CD14-positive monocyte (primary cell): ENCODE measurements around the gene NEMP1. TPM values are rescaled to one million over a fixed set of nuclear protein-coding genes. Genes with fewer than 3 reads are reported as not detected.

ENCODE experiments used
- DNase-seq, 3 donors: peaks; one replicate each; pipeline ENCODE4 v3.0.0-alpha.2; 2011 to 2022
- H2AFZ ChIP-seq: 2 replicates; pipeline ENCODE4 v1.6.0; 2012; ENCODE audit warnings: mild to moderate bottlenecking, low read depth, low read length, inconsistent platforms; ENCODE audit not compliant: insufficient read depth, poor library complexity, severe bottlenecking
- H3K27ac ChIP-seq, 2 donors: 1 replicate in 1 of 2; 2 replicates in 1 of 2; pipeline ENCODE4 v1.5.1; 2012 to 2013; ENCODE audit warnings: low read length in 2 of 2, control low read depth in 1 of 2, inconsistent platforms in 1 of 2, low read depth in 1 of 2, mild to moderate bottlenecking in 1 of 2
- H3K27me3 ChIP-seq, 2 donors: one replicate each; pipeline versions ENCODE4 v1.6.0 to v1.6.1; 2011 to 2013; ENCODE audit warnings: low read length in 2 of 2; ENCODE audit not compliant: control insufficient read depth in 2 of 2, insufficient read depth in 2 of 2
- H3K36me3 ChIP-seq, 2 donors: replicated peaks in 1 of 2; 1 replicate in 1 of 2; 2 replicates in 1 of 2; pipeline versions ENCODE4 v1.5.1 to v1.6.1; 2012 to 2013; ENCODE audit warnings: low read length in 2 of 2, control low read depth in 1 of 2, inconsistent platforms in 1 of 2, mild to moderate bottlenecking in 1 of 2; ENCODE audit not compliant: insufficient read depth in 2 of 2, control insufficient read depth in 1 of 2
- H3K4me1 ChIP-seq, 2 donors: 1 replicate in 1 of 2; 2 replicates in 1 of 2; pipeline versions ENCODE4 v1.5.1 to v1.6.1; 2012 to 2013; ENCODE audit warnings: low read length in 2 of 2, control low read depth in 1 of 2, inconsistent platforms in 1 of 2, mild to moderate bottlenecking in 1 of 2, moderate library complexity in 1 of 2; ENCODE audit not compliant: insufficient read depth in 2 of 2, control insufficient read depth in 1 of 2
- H3K4me2 ChIP-seq: replicated peaks from 2 replicates; pipeline ENCODE3; 2012; ENCODE audit warnings: low read length, moderate library complexity, mild to moderate bottlenecking; ENCODE audit not compliant: poor library complexity, severe bottlenecking; ENCODE audit errors: extremely low read depth
- H3K4me3 ChIP-seq, 3 experiments: fragments of 200-600 bp in 1 of 3; sonication (generic) in 1 of 3; replicated peaks in 1 of 3; 1 replicate in 2 of 3; 2 replicates in 1 of 3; pipeline ENCODE4 v1.5.1; 2011 to 2013; ENCODE audit warnings: low read length in 3 of 3, mild to moderate bottlenecking in 3 of 3, control low read depth in 2 of 3, low read depth in 2 of 3, inconsistent platforms in 1 of 3, moderate library complexity in 1 of 3
- H3K79me2 ChIP-seq: 2 replicates; pipeline ENCODE4 v1.6.0; 2012; ENCODE audit warnings: mild to moderate bottlenecking, control low read depth, inconsistent platforms, low read length, moderate library complexity; ENCODE audit not compliant: insufficient read depth
- H3K9ac ChIP-seq: 2 replicates; pipeline ENCODE4 v1.6.0; 2017; ENCODE audit warnings: low read length, mild to moderate bottlenecking; ENCODE audit not compliant: insufficient read depth, poor library complexity, severe bottlenecking
- H3K9me3 ChIP-seq, 2 donors: replicated peaks in 1 of 2; 1 replicate in 1 of 2; 2 replicates in 1 of 2; pipeline versions ENCODE4 v1.5.1 to v1.6.1; 2012 to 2013; ENCODE audit warnings: low read length in 2 of 2, control low read depth in 1 of 2; ENCODE audit not compliant: control insufficient read depth in 1 of 2, insufficient read depth in 1 of 2
- H4K20me1 ChIP-seq: 2 replicates; pipeline ENCODE4 v1.6.0; 2012; ENCODE audit warnings: mild to moderate bottlenecking, low read length, control low read depth, moderate library complexity; ENCODE audit not compliant: insufficient read depth
- H3K27ac Mint-ChIP-seq, 7 donors: one replicate each; pipeline ENCODE4 v1.8.0; 2020; ENCODE audit warnings: mild to moderate bottlenecking in 7 of 7, mixed read lengths in 7 of 7, moderate library complexity in 6 of 7, inconsistent platforms in 2 of 7
- H3K27me3 Mint-ChIP-seq, 3 donors: one replicate each; pipeline ENCODE4 v1.8.0; 2021 to 2022; ENCODE audit warnings: low read depth in 3 of 3, mild to moderate bottlenecking in 3 of 3, mixed read lengths in 3 of 3, moderate library complexity in 3 of 3, inconsistent platforms in 1 of 3
- H3K36me3 Mint-ChIP-seq, 2 donors: one replicate each; pipeline ENCODE4 v1.8.0; 2020; ENCODE audit warnings: mixed read lengths in 2 of 2, inconsistent platforms in 1 of 2, mild to moderate bottlenecking in 1 of 2
- H3K4me1 Mint-ChIP-seq: one replicate; pipeline ENCODE4 v1.8.0; 2020; ENCODE audit warnings: mild to moderate bottlenecking, mixed read lengths
- H3K4me3 Mint-ChIP-seq, 2 donors: one replicate each; pipeline ENCODE4 v1.8.0; 2020; ENCODE audit warnings: mild to moderate bottlenecking in 2 of 2, mixed read lengths in 2 of 2, moderate library complexity in 1 of 2
- H3K9me3 Mint-ChIP-seq, 7 donors: one replicate each; pipeline ENCODE4 v1.8.0; 2020 to 2022; ENCODE audit warnings: mixed read lengths in 7 of 7, mild to moderate bottlenecking in 6 of 7, moderate library complexity in 6 of 7, inconsistent platforms in 2 of 7
- CTCF ChIP-seq: fragments of 200-600 bp; IDR thresholded peaks from one replicate; pipeline ENCODE4 v1.8.0; 2022; ENCODE audit warnings: antibody characterized with exemption, mild to moderate bottlenecking
- WGBS: methylation state at CpG from one replicate; pipeline ENCODE4 v1.1.5; 2013; ENCODE audit warnings: missing lambda C conversion rate; ENCODE audit not compliant: insufficient coverage; 5-methylcytosine and 5-hydroxymethylcytosine counted together
- intact Hi-C, 2 donors: fragments of 100-400 bp; cut with micrococcal nuclease; formaldehyde crosslinking; loops; one replicate each; pipeline versions ENCODE4 v1.15.0 to v1.15.1; 2023
- polyA plus RNA-seq, 3 donors: library from polyadenylated mRNA; depleted of rRNA in 1 of 3; unstranded in 2 of 3; stranded (reverse) in 1 of 3; fragments of 300-500 nt in 2 of 3; fragments of >200 nt in 1 of 3; fragmentation: Illumina TruSeq in 2 of 3; gene quantifications; 1 replicate in 2 of 3; 2 replicates in 1 of 3; pipeline ENCODE4 v1.2.3, GENCODE V29; 2012 to 2021

NEMP1 gene
- polyA plus RNA-seq, 3 donors: 1.9 to 4.6 (median 2.2) TPM

- Histone ChIP-seq H3K27ac (no peak overlapping the region), H3K4me1 (peaks cover 60 to 71% of the 10 kb centered on the region in 2 donors), H3K36me3 (peaks cover 12 to 17% of the 10 kb centered on the region in 2 donors), H3K9ac (no peak overlapping the region), H3K4me3 (peak overlapping the region in 1 of 3 experiments; percentile 16), H2AFZ (no peak overlapping the region), H3K27me3 (no peaks in the 10 kb centered on the region), H3K79me2 (no peaks in the 10 kb centered on the region), H3K9me3 (no peaks in the 10 kb centered on the region), H3K4me2 (peak overlapping the region; percentile 38), H4K20me1 (peaks cover 51% of the 10 kb centered on the region)
- TF ChIP-seq CTCF: no peak
- DNase-seq: no peak
- peak overlapping the region in 1 of 7 donors; percentile 13 for H3K27ac Mint-ChIP-seq
- H3K36me3 Mint-ChIP-seq: peaks cover 23 to 26% of the 10 kb centered on the region in 2 donors
- H3K4me3 Mint-ChIP-seq: peak overlapping the region; percentile 46 to 90
- WGBS: 100% methylated on average over 2 of the region's 6 CpGs
- intact Hi-C loops: no loop called here
- peaks cover 59% of the 10 kb centered on the region for H3K4me1 Mint-ChIP-seq
- peaks cover 0 to 12% (median 10%) of the 10 kb centered on the region in 3 donors for H3K27me3 Mint-ChIP-seq
- no peaks in the 10 kb centered on the region for H3K9me3 Mint-ChIP-seq
Measured at GRCh38 chr12:57090490-57090889, 11.9 kb upstream of the NEMP1 start.

DNA sequence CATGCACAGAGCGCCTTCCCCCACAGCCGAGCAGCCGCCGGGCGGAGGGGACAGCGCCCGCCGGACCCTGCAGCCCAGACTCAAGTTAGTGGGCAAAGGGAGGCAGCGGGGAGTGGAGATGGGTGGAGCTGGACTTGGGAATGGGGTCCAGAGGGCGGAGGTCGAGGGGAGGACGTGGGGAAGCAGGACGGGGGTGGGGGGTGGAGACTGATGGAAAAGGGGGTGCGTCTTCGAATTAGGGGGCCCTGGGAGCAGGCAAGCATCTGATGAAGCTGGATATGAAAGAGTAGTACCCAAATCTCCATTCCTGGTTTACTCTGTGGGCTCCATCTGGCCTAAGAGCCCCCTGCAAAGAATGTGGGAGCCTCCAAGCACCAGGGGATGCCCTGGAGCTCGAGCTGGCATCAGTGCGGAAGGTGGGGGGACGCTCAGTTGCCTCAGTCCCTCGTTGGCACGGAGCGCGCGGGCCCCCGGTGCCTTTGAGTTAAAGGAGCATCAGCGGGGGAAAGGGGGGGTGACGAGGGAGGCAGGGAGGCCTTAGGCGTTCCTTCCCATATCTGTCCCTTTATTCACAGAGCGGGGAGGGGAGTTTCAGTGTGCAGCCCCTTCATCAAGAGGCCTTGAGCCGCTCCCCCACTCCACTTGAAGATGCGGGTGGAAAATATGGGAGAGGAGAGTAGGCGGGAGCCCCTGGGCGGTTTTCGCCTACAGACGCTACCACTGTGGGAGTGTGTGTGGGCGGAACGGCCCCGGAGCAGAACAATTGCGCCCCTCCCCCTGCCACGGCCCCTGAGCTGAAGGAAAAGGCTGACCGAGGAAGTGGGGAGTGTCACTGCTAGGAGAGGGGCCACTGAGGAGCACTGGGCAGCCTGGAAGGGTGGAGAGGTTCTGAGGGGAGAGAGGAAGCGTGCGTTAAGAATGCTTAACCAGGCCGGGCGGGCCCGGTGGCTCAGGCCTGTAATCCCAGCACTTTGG is 11.0 kb upstream of the NEMP1 start:
- DNase-seq: peak; percentile 36 to 49 (median 38)
- H3K27me3 ChIP-seq: no peaks in the 10 kb centered on the region
- peaks cover 58 to 65% of the 10 kb centered on the region in 2 donors for H3K4me1 ChIP-seq
- Mint-ChIP-seq H3K9me3 (peaks cover 0 to 2% (median 0%) of the 10 kb centered on the region in 7 donors), H3K36me3 (peaks cover 19 to 20% of the 10 kb centered on the region in 2 donors), H3K27me3 (peaks cover 0 to 12% (median 10%) of the 10 kb centered on the region in 3 donors), H3K27ac (peak overlapping the region; percentile 74 to 92 (median 82)), H3K4me3 (peak overlapping the region; percentile 90 to 93), H3K4me1 (peaks cover 55% of the 10 kb centered on the region)
- H3K4me3 ChIP-seq: peak overlapping the region; percentile 64 to 86 (median 77)
- H3K27ac ChIP-seq: peak overlapping the region; percentile 18 to 36
- H4K20me1 ChIP-seq: peaks cover 41% of the 10 kb centered on the region
- peak overlapping the region; percentile 71 for H3K9ac ChIP-seq
- intact Hi-C loops: no loop called here
- peak overlapping the region; percentile 53 for H2AFZ ChIP-seq
- H3K4me2 ChIP-seq: peak overlapping the region; percentile 97
- no peaks in the 10 kb centered on the region for H3K9me3 ChIP-seq
- peaks cover 8 to 10% of the 10 kb centered on the region in 2 donors for H3K36me3 ChIP-seq
- 1% methylated on average over 24 of the region's 45 CpGs for WGBS
- H3K79me2 ChIP-seq: no peaks in the 10 kb centered on the region
- TF ChIP-seq CTCF: no peak
